B cell (primary cell): Measurements from ENCODE around the gene CNTF.

ENCODE experiments used
- CTCF ChIP-seq: fragments of 200-600 bp; IDR thresholded peaks from one replicate; pipeline ENCODE4 v1.8.0; 2022; ENCODE audit warnings: antibody characterized with exemption, mild to moderate bottlenecking
- EZH2 ChIP-seq: IDR thresholded peaks from 2 replicates; pipeline ENCODE4 v1.6.1; 2012; ENCODE audit warnings: borderline replicate concordance, low read depth, mild to moderate bottlenecking, moderate library complexity, low read length; ENCODE audit not compliant: insufficient read depth, poor library complexity, severe bottlenecking

- no peak for TF ChIP-seq CTCF
- no peak for TF ChIP-seq EZH2
These were observed 37.6 kb downstream of the CNTF start for GRCh38 chr11:58659910-58660570.
